Tibial nerve (tissue), 3 donors: ENCODE measurements around the gene CAPN15.

Source experiments
- CTCF ChIP-seq, 5 experiments: fragments of 200-600 bp in 3 of 5; fragments of 450-650 bp in 2 of 5; sonication (generic) in 3 of 5; IDR thresholded peaks; one replicate each; pipeline ENCODE4 v1.5.1; 2016 to 2019; ENCODE audit warnings: antibody characterized with exemption in 5 of 5, mild to moderate bottlenecking in 3 of 5, moderate library complexity in 2 of 5
- POLR2A ChIP-seq, 2 donors: fragments of 450-650 bp; IDR thresholded peaks; one replicate each; pipeline ENCODE4 v1.6.1; 2017; ENCODE audit warnings: antibody characterized with exemption in 2 of 2, mild to moderate bottlenecking in 2 of 2, moderate library complexity in 2 of 2

GRCh38 chr16:583815-584591, 56.5 kb downstream of the CAPN15 start:
- TF ChIP-seq POLR2A (IDR thresholded peaks at IDR 0.05) (no peak), CTCF (IDR thresholded peaks at IDR 0.05) (no peak)
